Panc1 (cell line): ENCODE results near the gene SHB. TPM values are rescaled to one million over a fixed set of nuclear protein-coding genes. Genes with fewer than 3 reads are reported as not detected.

Source experiments
- ATAC-seq: fragments of 200-7000 bp; cut with Tn5 transposase; 2 replicates; pipeline ENCODE4 v1.9.1; 2020; ENCODE audit warnings: mild to moderate bottlenecking, moderate library complexity
- BruUV-seq: library from RNA; stranded (reverse); fragments of 400-500 nt; replicated peaks from 2 replicates; lab custom pipeline; 2021; lab: Mats Ljungman, UMichigan
- CTCF ChIA-PET: fragments of 300-600 bp; sonication (Branson Sonifier 250); formaldehyde crosslinking; loops from one replicate; lab custom pipeline; 2022; ENCODE audit warnings: antibody characterized with exemption; lab: Charles Lee
- POLR2A ChIA-PET: fragments of 300-600 bp; sonication (Branson Sonifier 250); formaldehyde crosslinking; loops from one replicate; lab custom pipeline; 2022; ENCODE audit warnings: antibody characterized with exemption; lab: Charles Lee
- DNase-seq: peaks from one replicate; pipeline ENCODE4 v3.0.0-alpha.2; 2010; ENCODE audit warnings: low read depth, low spot score
- H3K27ac ChIP-seq: 2 replicates; pipeline ENCODE4 v1.5.1; 2011; ENCODE audit warnings: mild to moderate bottlenecking, low read length, inconsistent platforms
- H3K27me3 ChIP-seq: fragments of 200-500 bp; sonication (Bioruptor generic); 2 replicates; pipeline ENCODE4 v1.6.0; 2014; ENCODE audit warnings: low read length, inconsistent platforms; ENCODE audit not compliant: control insufficient read depth, insufficient read depth
- H3K36me3 ChIP-seq: fragments of 200-500 bp; sonication (Bioruptor generic); 2 replicates; pipeline ENCODE4 v1.5.1; 2014; ENCODE audit warnings: inconsistent platforms, mild to moderate bottlenecking, low read length, moderate library complexity; ENCODE audit not compliant: control insufficient read depth, insufficient read depth
- H3K4me1 ChIP-seq: 2 replicates; pipeline ENCODE4 v1.5.1; 2011; ENCODE audit warnings: inconsistent platforms, mild to moderate bottlenecking, low read length, moderate library complexity; ENCODE audit not compliant: control insufficient read depth, insufficient read depth
- H3K4me3 ChIP-seq, 2 experiments: 2 replicates each; pipeline ENCODE4 v1.5.1; 2011 to 2012; ENCODE audit warnings: low read depth in 2 of 2, low read length in 2 of 2, mild to moderate bottlenecking in 2 of 2, inconsistent platforms in 1 of 2, moderate library complexity in 1 of 2
- H3K9me3 ChIP-seq: fragments of 200-500 bp; sonication (Bioruptor generic); 2 replicates; pipeline ENCODE4 v1.5.1; 2014; ENCODE audit warnings: low read depth, mild to moderate bottlenecking, inconsistent platforms, low read length, moderate library complexity; ENCODE audit not compliant: control insufficient read depth, insufficient read depth
- CTCF ChIP-seq: fragments of 450-650 bp; IDR thresholded peaks from 2 replicates; pipeline ENCODE4 v1.5.1; 2017; ENCODE audit warnings: mild to moderate bottlenecking
- POLR2AphosphoS5 ChIP-seq: IDR thresholded peaks from 2 replicates; pipeline ENCODE4 v1.6.1; 2012; ENCODE audit warnings: mild to moderate bottlenecking, low read depth, low read length, moderate library complexity
- REST ChIP-seq, 2 experiments: IDR thresholded peaks; 2 replicates each; pipeline ENCODE4 v1.6.1; 2011 to 2012; ENCODE audit warnings: low read depth in 2 of 2, control low read depth in 1 of 2, low read length in 1 of 2, mild to moderate bottlenecking in 1 of 2, moderate library complexity in 1 of 2; ENCODE audit not compliant: insufficient read depth in 1 of 2
- SIN3A ChIP-seq: IDR thresholded peaks from 2 replicates; pipeline ENCODE4 v1.6.1; 2012; ENCODE audit warnings: low read depth, mild to moderate bottlenecking, low read length, moderate library complexity, borderline replicate concordance; ENCODE audit not compliant: insufficient read depth
- TCF7L2 ChIP-seq: IDR thresholded peaks from 2 replicates; pipeline ENCODE4 v1.6.1; 2011; ENCODE audit warnings: mild to moderate bottlenecking, low read depth, low read length, inconsistent platforms
- in situ Hi-C: cut with HindIII; loops from 2 replicates; pipeline ENCODE4 v1.10.0; 2016; ENCODE audit warnings: low sequenced_read_pairs, low pct_unique_long_range_greater_than_20kb
- intact Hi-C: fragments of 100-400 bp; cut with micrococcal nuclease; formaldehyde crosslinking; loops from one replicate; pipeline ENCODE4 v1.10.0; 2022; ENCODE audit not compliant: unreplicated experiment
- total RNA-seq: library from RNA; stranded (reverse); gene quantifications from one replicate; pipeline ENCODE4 v1.2.1, GENCODE V29; 2021; ENCODE audit not compliant: unreplicated experiment

The SHB gene
- total RNA-seq, 1 experiment from 2014 or later, result 59.9 TPM

GRCh38 chr9:38096238-38096805, 27.3 kb upstream of the SHB start:
- no peak for TF ChIP-seq CTCF
- no peak for TF ChIP-seq POLR2AphosphoS5
- no peak for TF ChIP-seq REST (IDR thresholded peaks at IDR 0.05; ENCODE audit: insufficient read depth in 1 of 2, low read depth in 2 of 2, low read length in 1 of 2)
- no peak for TF ChIP-seq SIN3A
- no peak for TF ChIP-seq TCF7L2
- H3K4me3 ChIP-seq, result no peak overlapping the region
- no peaks in the 10 kb centered on the region for H3K4me1 ChIP-seq
- H3K36me3 ChIP-seq, result no peaks in the 10 kb centered on the region
- ChIA-PET POLR2A (no interaction called here), CTCF (no interaction called here)
- intact Hi-C loops (loop anchor here (10.0 kb wide), 1 partner anchor 258 kb away; no protein-coding TSS in a partner anchor), in situ Hi-C loops (no loop called here)
- no peaks in the 10 kb centered on the region for H3K9me3 ChIP-seq
- no peaks in the 10 kb centered on the region; the same call in 1 of the 2 replicates for H3K27me3 ChIP-seq
- no peak overlapping the region for H3K27ac ChIP-seq
- DNase-seq (no peak), ATAC-seq (no peak)
- no TSS peak for BruUV-seq

- no peaks in the 10 kb centered on the region for H3K36me3 ChIP-seq
- ChIA-PET POLR2A (interaction anchor here (0.5 kb wide), 1 partner anchor 14 kb away, joined by 3 read pairs; no protein-coding TSS in a partner anchor), CTCF (interaction anchor here (0.7 kb wide), 1 partner anchor 178 kb away, joined by 5 read pairs; no protein-coding TSS in a partner anchor)
- no peaks in the 10 kb centered on the region for H3K9me3 ChIP-seq
- in situ Hi-C loops (no loop called here), intact Hi-C loops (loop anchor here (10.0 kb wide), 1 partner anchor 261 kb away; no protein-coding TSS in a partner anchor)
- H3K27ac ChIP-seq, result no peak overlapping the region
- no peak overlapping the region for H3K4me3 ChIP-seq
- no peaks in the 10 kb centered on the region; the same call in 1 of the 2 replicates for H3K27me3 ChIP-seq
- ATAC-seq (no peak), DNase-seq (no peak)
- TF ChIP-seq POLR2AphosphoS5, result no peak
- BruUV-seq, result no TSS peak
- no peaks in the 10 kb centered on the region for H3K4me1 ChIP-seq
Observed at GRCh38 chr9:38094165-38094564, 25.1 kb upstream of the SHB start.

GRCh38 chr9:38092656-38093055, 23.6 kb upstream of the SHB start:
- TF ChIP-seq POLR2AphosphoS5, result no peak
- no peak for TF ChIP-seq SIN3A
- no peak for TF ChIP-seq CTCF
- TF ChIP-seq REST (IDR thresholded peaks at IDR 0.05; ENCODE audit: insufficient read depth in 1 of 2, low read depth in 2 of 2, low read length in 1 of 2), result no peak
- no peak for TF ChIP-seq TCF7L2
- ATAC-seq (no peak), DNase-seq (no peak)
- H3K27ac ChIP-seq, result no peak overlapping the region
- in situ Hi-C loops, result no loop called here
- H3K4me1 ChIP-seq, result no peaks in the 10 kb centered on the region
- H3K9me3 ChIP-seq, result no peaks in the 10 kb centered on the region
- ChIA-PET CTCF (no interaction called here), POLR2A (no interaction called here)
- no peak overlapping the region for H3K4me3 ChIP-seq
- intact Hi-C loops, result loop anchor here (10.0 kb wide), 1 partner anchor 262 kb away; no protein-coding TSS in a partner anchor
- no TSS peak for BruUV-seq
- H3K36me3 ChIP-seq, result no peaks in the 10 kb centered on the region
- no peaks in the 10 kb centered on the region for H3K27me3 ChIP-seq
